Fibroblast of gingiva (primary cell): ENCODE results near the gene RBM20.

Experiments used
- DNase-seq: peaks from one replicate; pipeline ENCODE4 v3.0.0-alpha.2; 2011; ENCODE audit warnings: low read depth

The RBM20 gene

DNA sequence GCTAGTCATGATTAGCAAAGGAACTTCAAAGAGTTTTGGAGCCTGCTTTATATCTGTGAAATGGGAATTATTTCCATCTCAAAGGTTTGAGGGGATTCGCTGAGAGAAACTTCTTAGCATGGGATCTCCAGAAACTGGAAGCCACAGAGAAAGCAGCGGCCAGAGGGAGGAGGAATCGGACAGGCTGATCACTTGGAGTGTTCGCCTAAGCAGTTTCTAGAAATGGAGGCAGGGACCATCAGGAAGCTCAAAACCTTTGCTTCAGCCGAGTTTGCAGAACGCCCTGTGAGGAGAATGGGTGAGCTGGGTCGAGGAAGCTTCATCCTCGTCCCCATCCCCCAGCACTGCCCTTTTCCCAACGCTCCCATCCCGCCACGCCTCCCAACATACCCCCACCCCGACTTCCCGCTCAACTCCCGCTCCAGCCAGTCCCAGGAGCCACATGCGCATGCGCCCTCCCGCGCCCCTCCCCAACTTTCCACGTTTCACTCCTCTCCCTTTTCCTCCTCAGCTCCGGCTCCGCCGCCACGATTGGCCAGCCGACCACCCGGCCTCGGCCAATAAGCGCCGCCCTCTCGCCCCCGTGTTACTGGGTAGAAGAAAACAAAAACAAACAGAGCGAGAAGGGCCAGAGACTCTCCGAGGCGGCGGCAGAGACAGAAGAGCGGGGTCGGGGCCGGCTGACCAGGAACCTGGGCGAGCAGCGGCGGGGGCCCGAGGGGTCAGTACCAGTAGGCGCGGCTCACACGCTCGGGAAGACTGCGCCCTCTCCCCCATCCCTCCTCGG lies 227.4 kb downstream of the RBM20 start, which contains the start of gene PDCD4:
PDCD4 (plus strand) TSS at position 631 of the 787 bp plus-strand sequence. CDS start 4,100 bp downstream, outside the sequence.
- DNase-seq: peak; percentile 97

DNA sequence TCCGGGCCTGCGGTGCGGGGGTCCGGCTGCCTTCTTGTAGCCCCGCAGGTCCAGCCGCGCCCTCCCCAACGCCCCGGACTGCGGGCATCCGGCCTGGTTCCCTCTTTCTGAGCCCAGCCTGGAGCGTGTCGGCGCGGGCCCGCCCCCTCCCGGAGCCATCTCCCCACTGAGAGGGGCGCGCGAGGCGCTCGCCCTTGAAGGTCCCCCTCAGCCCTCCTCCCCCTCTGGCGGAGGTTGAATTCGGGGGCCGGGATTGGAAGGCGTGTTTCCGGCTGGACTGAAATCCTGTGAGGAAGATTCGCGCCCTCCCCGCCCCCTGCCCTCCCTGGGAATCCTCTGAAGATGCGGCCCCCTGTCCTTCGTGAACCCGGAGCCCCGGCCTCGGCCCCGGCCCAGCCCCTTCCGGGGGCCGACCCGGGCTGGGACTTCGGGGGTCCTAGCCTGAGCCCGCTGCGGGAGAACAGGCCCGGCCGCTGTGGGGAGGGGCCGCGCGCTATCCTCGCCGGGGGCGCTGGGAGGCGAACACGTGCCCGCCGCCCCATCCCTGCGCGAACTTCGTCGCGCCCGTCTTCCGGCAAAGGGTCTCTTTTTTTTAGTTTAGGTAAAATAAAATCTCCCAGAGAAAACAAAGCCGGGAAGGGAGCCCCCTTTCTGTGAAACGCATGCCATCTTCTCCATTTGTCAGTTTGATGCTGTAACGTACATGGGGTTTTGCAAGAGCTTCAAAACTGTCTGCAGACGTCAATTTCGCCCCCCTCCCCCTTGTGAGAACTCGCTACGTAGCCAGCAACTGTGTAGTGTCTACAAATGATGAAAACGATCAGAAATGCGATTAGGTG lies 228.2 kb downstream of the RBM20 start:
- peak; percentile 75 for DNase-seq

DNA sequence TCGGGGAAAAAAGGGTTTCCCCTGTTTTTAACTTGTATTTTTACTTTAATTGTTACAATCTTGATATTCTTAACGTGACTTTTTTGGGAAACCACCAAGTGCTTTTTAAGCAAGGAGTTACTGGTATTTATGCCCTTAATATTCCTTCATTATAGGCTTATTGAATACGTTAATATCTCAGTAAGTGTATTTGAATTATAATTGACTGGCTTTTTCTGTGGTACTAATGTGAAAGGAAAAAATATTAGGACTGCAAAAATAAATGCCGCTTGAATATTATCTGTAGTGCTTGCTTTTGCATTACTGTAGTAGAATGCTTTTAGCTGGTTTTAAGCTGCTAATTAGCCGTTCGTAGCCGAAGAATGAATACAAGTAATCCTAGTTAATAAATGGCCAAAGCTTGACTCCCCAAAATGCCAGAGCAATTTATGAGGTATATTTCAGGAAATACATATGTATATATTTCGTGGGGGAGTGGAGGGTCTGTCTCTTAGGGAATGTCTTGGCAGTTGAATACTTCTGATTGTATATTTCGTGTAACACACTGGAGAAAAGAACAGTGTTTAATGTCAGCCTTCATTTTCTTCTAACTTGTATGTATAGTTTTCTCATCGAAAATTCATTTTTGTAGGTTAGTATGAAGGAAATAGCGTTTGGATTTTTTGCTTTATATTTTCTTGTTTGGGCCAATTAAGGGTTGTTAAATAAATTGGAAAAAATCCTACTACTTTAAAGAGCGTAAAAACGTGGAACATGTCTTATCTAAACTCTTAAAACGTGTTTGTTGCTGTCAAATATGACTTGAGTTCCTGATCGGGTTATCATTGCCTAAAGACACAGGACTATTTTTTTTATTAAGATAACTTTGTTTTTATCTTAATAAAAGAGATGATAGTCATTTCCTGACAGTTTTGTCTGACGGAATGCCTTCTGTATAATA lies 229.1 kb downstream of the RBM20 start:
- no peak for DNase-seq

DNA sequence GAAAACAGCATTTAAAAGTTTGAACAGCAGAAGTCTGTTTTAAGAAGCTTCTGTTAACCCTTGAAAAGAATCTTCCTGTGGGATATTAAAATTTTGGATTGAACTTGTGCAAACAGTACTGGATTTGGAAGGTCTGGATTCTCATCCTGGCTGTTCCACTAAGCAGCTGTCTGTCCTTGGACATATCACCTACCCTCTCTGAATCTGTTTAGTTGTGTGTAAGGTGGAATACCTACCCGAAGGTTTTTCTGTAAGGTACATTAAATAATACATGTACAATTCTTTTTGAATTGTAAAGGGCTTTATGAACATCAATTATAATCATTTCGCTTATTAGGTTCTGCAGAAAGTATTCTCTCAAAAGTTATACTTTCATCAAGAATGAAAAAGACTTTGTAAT lies 229.8 kb downstream of the RBM20 start:
- no peak for DNase-seq

DNA sequence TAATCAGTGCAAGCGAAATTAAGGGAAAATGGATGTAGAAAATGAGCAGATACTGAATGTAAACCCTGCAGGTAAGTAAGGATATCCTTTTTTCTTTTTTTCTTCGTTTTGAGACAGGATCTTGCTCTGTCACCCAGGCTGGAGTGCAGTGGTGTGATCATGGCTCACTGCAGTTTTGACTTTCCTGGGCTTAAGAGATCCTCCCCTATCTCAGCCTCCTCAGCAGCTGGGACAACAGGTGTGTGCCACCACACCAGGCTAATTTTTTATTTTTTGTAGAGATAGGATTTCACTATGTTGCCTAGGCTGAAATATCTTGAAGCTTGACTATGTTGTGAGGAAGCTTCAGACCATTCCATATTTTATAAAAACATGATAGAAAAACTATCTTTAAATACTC lies 231.9 kb downstream of the RBM20 start:
- no peak for DNase-seq

DNA sequence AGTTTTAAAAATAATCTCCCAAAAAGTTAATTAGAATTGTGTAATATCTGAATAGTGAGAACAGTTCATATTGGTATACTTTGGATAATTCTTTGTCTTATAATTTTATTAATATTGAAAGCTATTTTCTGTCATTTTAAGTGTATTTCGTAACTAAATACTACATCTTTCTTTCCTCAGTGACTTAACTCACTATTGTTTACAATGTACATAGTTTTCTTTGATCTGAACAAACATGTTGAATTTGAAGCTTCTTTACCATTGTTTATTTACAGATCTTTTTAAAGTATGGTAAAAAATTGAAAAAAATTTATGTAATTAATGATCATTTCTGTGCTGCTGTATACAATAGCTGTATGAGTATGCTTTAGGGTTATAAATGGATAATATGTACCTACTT lies 232.7 kb downstream of the RBM20 start:
- no peak for DNase-seq

DNA sequence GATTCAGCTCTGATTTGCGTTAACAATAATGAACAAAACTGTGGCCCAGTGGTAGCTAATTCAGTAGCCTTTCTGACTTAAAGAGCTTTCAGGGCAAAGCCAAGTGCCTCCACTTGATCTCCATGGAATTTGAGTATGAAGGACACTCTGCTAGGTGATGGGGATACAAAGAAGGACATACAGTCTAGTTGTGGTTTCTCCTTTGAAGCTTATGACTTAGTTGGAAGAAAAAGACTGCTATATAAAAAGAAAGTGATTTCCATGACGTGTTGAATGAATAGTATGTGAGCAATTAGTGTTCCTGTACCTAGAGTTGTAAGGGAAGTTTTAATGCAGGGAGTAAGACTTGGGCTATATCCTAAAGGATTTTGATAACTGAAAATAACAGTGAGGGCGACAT lies 235.9 kb downstream of the RBM20 start:
- no peak for DNase-seq

DNA sequence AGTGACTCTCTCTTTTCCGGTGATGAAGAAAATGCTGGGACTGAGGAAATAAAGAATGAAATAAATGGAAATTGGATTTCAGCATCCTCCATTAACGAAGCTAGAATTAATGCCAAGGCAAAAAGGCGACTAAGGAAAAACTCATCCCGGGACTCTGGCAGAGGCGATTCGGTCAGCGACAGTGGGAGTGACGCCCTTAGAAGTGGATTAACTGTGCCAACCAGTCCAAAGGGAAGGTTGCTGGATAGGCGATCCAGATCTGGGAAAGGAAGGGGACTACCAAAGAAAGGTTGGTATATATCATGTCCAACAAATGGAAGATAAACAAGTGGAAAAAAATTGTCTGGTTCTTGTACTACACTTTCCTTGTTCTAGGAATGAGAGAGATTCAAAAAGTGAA lies 237.1 kb downstream of the RBM20 start:
- DNase-seq: no peak

DNA sequence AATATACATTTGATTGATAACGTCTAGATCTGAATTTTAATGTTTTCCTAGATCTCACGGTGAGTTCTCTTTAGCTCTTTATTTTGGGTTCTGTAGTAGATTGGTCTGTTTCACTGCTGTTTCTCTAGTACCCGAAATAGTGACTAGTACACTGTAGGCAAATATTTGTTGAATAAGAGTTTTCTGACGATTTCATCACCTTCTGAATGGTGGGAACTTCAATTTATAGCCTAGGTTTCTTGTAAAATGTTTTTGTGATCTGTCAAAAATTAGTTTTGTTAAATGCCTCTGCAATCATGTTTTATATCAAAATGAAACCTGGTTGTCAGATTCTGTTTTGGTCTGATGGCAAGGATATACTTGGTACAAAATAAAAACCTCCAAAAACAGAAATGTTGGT lies 237.8 kb downstream of the RBM20 start:
- no peak for DNase-seq

DNA sequence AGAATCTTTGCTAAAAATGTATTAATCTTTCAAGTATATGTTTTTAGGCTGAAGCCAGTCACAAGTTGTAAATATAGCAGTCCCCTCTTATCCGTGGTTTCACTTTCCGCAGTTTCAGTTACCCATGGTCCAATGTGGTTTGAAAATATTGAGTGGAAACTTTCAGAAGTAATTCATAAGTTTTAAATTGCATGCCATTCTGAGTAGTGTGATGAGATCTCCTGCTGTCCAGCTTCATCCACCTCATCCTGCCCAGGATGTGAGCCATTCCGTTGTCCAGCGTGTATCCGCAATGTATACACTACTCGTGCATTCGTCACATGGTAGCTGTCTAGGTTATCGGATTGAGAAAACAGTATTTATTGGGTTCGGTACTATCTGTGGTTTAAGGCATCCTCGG lies 239.8 kb downstream of the RBM20 start:
- DNase-seq: no peak

DNA sequence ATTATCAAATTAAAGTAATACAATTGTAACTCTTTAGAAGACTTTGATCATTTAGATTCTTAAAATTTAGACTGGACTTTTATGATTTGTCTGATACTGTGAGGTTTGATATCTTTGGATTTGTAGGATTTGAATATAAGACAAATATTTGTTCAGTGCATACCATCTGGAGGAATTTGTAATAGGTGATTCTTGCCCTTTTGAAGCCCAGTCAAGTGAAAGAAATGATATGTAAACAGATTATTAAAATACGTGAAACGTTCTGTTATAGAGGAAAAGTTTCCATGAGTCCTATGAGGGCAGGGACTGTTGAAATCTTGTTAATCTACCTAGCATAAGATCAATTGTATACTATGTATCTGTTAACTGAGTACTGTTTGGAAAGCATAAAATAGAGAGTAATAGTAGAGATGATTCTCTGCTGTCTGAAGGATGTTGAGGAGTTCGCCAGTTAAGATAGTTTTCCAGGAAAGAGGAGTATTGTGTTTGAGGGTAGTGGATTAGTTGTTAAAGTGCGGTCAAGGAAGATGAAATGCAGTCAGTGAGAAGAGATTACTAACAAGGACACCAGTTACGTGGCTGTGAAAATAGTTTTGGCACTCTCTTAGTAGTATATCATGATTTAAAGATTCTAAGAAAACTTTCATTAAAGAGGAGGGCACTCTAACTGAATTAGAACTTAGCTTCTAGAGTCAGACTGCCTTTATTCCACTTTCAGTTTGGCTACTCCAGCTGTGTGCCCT lies 242.0 kb downstream of the RBM20 start:
- no peak for DNase-seq

DNA sequence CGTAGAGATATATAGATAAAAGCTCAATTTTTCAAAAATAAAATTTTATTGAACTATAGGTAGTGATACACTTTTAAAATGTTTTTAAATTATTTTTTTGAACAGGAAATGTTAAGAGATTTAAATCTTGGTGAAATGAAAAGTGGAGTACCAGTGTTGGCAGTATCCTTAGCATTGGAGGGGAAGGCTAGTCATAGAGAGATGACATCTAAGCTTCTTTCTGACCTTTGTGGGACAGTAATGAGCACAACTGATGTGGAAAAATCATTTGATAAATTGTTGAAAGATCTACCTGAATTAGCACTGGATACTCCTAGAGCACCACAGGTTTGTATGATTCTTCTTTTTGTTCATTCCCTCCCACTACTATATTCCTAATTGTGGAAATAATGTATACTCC lies 243.4 kb downstream of the RBM20 start:
- no peak for DNase-seq
